Uterus (tissue), 4 donors: ENCODE results near the gene VEZF1. TPM values are rescaled to one million over a fixed set of nuclear protein-coding genes. Genes with fewer than 3 reads are reported as not detected.
A peak's percentile ranks its signal among the peaks of the same experiment; 100 is the strongest.
"Not testable (repeated sequence)": the region's sequence is repeated elsewhere in the genome, so short reads cannot be mapped to it uniquely, and the experiment has no call there.

Source experiments
- DNase-seq, 2 donors: peaks; one replicate each; pipeline ENCODE4 v3.0.0-alpha.2; 2019 to 2020
- H3K27ac ChIP-seq, 2 donors: fragments of 200-600 bp; sonication (generic); 1 replicate in 1 of 2; 2 replicates in 1 of 2; pipeline ENCODE4 v1.5.1; 2016 to 2018
- H3K27me3 ChIP-seq, 2 donors: fragments of 200-600 bp; sonication (generic); one replicate each; pipeline ENCODE4 v1.5.1; 2018 to 2019; ENCODE audit warnings: control low read depth in 1 of 2
- H3K36me3 ChIP-seq, 2 donors: fragments of 200-600 bp; sonication (generic); one replicate each; pipeline ENCODE4 v1.5.1; 2019; ENCODE audit warnings: control low read depth in 1 of 2
- H3K4me1 ChIP-seq, 2 donors: fragments of 200-600 bp; sonication (generic); one replicate each; pipeline ENCODE4 v1.5.1; 2018 to 2019; ENCODE audit warnings: control low read depth in 1 of 2
- H3K4me3 ChIP-seq, 2 donors: fragments of 200-600 bp; sonication (generic); 1 replicate in 1 of 2; 2 replicates in 1 of 2; pipeline ENCODE4 v1.5.1; 2018 to 2019; ENCODE audit warnings: mild to moderate bottlenecking in 1 of 2
- H3K9me3 ChIP-seq, 2 donors: fragments of 200-600 bp; sonication (generic); one replicate each; pipeline ENCODE4 v1.5.1; 2019; ENCODE audit warnings: control low read depth in 1 of 2
- POLR2A ChIP-seq, 2 donors: fragments of 450-650 bp; IDR thresholded peaks; one replicate each; pipeline ENCODE4 v1.6.1; 2016; ENCODE audit warnings: antibody characterized with exemption in 2 of 2, mild to moderate bottlenecking in 1 of 2, moderate library complexity in 1 of 2
- intact Hi-C: fragments of 100-400 bp; cut with DNase I; formaldehyde crosslinking; loops from one replicate; pipeline ENCODE4 v1.15.1; 2023; ENCODE audit warnings: low total_unique reads
- total RNA-seq, 4 donors: library from RNA; depleted of rRNA in 3 of 4; stranded (reverse); fragments of >200 nt in 3 of 4; gene quantifications; one replicate each; pipeline versions ENCODE4 v1.1.0 to v1.2.4, GENCODE V29; 2014 to 2023
- TF ChIP-seq, protein P1 (sequence below), 4 experiments: fragments of 200-600 bp in 2 of 4; fragments of 450-650 bp in 2 of 4; sonication (generic) in 2 of 4; IDR thresholded peaks; one replicate each; pipeline ENCODE4 v1.5.1; 2016 to 2019; ENCODE audit warnings: antibody characterized with exemption in 4 of 4, mild to moderate bottlenecking in 2 of 4, moderate library complexity in 1 of 4
- donor health status: DM: yes; HTN: yes; CAD: no.

Gene VEZF1
- total RNA-seq, 4 donors from 2014 or later, result 58.8 to 133 (median 110) TPM

DNA sequence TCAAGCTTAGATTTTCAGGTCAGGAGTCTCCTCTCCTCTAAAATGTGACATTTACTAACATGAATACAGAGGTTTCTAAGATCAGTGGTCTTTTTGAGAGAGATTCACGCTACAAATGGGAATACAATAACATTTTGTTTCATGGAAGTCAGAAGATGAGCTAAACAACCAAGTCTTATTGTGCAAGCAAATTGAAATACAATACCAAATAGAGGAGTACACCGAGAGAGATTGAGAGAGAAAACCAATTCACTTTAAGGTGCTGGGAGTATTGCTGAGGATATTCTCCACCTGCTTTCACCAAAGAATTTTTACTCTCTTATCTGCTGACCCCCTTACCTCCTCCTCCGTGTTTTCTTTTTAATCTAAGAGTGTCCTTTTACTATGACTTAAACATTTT, 11.5 kb downstream of the VEZF1 start:
- intact Hi-C loops, result no loop called here
- no peak overlapping the region for H3K27ac ChIP-seq
- no peaks in the 10 kb centered on the region for H3K4me1 ChIP-seq
- no peaks in the 10 kb centered on the region for H3K27me3 ChIP-seq
- DNase-seq, result no peak
- H3K9me3 ChIP-seq, result no peaks in the 10 kb centered on the region
- no peak overlapping the region for H3K4me3 ChIP-seq
- TF ChIP-seq, protein P1, sequence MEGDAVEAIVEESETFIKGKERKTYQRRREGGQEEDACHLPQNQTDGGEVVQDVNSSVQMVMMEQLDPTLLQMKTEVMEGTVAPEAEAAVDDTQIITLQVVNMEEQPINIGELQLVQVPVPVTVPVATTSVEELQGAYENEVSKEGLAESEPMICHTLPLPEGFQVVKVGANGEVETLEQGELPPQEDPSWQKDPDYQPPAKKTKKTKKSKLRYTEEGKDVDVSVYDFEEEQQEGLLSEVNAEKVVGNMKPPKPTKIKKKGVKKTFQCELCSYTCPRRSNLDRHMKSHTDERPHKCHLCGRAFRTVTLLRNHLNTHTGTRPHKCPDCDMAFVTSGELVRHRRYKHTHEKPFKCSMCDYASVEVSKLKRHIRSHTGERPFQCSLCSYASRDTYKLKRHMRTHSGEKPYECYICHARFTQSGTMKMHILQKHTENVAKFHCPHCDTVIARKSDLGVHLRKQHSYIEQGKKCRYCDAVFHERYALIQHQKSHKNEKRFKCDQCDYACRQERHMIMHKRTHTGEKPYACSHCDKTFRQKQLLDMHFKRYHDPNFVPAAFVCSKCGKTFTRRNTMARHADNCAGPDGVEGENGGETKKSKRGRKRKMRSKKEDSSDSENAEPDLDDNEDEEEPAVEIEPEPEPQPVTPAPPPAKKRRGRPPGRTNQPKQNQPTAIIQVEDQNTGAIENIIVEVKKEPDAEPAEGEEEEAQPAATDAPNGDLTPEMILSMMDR (IDR thresholded peaks at IDR 0.05), result no peak
- TF ChIP-seq POLR2A (IDR thresholded peaks at IDR 0.05), result no peak
- no peaks in the 10 kb centered on the region for H3K36me3 ChIP-seq

DNA sequence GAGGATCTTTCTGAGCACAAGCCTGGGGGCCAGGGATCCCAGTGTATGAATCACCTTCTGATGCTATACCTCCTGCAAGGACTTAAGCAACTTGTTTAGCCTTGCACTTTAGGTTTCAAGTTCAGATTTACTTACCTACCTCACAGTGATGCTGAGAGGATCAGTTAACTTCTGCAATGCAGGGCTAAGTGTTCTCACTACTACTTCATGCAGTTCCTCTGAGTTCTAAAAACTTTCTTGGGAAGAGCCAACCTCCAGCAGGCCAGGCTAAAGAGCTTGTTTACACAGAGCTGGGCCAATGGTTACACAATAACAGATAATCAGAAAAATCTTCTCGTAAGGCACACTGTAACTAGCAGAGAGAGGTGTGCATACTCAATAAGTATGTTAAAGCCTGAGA, 13.0 kb downstream of the VEZF1 start:
- no peaks in the 10 kb centered on the region for H3K27me3 ChIP-seq

DNA sequence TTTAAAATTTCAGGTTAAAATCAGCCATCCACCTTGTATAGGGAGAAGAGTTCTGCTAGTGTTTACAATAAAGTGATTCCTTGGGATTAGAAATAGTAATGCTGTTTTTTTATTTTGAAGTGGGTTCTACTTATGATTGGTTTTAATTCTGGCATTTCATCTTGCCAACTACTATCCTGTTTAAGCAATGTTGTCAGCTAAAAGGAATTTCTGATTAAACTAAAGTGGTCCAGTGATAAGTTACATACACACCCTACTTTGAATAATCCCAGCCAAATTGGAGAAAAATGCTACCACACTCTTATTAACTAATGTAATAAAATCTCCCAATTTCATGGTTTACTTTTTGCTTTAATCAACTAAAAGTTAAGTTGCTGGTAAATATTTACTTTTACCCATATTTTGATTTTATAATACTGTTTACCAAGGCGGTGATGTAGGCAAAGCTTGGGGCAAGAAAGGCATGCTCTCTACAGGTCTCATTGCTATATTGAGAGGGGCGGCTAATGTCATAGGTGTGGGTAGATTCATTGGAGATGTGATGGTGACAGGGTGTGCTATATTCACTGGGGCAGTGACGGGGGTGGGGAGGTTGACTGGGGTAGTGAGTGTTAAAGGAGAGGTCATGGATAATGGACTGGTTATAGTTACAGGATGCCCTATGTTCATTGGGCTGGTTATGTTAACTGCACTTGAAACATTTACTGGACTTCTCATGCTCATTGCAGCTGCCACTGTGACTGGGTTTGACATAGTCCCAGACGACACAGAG, 13.8 kb downstream of the VEZF1 start:
- H3K4me1 ChIP-seq, intact Hi-C loops, H3K36me3 ChIP-seq, H3K27me3 ChIP-seq, DNase-seq, H3K9me3 ChIP-seq, H3K27ac ChIP-seq, H3K4me3 ChIP-seq: not testable (repeated sequence)

More for the DNA sequence above, 13.0 kb downstream of the VEZF1 start:
- intact Hi-C loops, result no loop called here
- Histone ChIP-seq H3K27ac (no peak overlapping the region), H3K9me3 (no peaks in the 10 kb centered on the region), H3K4me1 (no peaks in the 10 kb centered on the region), H3K36me3 (no peaks in the 10 kb centered on the region), H3K4me3 (no peak overlapping the region)
- no peak for TF ChIP-seq POLR2A (IDR thresholded peaks at IDR 0.05)
- TF ChIP-seq, protein P1 (IDR thresholded peaks at IDR 0.05), result no peak
- no peak for DNase-seq

DNA sequence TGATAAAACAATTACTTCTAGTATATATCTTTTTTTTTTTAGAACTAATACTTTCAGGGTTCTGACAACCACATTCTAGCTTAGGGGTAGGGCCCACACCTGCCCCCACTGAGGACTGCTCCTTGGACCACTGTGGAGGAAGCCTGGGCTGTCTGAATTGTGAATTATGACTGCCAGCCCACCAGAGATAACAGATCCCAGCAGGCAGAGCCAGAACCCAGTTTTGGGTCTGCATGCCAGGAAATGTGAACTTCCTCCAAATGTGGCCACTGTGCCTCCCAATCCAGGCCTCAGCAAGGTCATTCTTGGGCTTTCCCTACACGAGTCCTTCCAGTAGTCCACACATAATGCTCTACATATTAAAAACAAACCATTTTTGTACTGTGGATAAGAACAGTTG, 15.9 kb downstream of the VEZF1 start:
- Histone ChIP-seq H3K4me1 (no peaks in the 10 kb centered on the region), H3K36me3 (no peaks in the 10 kb centered on the region), H3K27me3 (no peaks in the 10 kb centered on the region), H3K9me3 (no peaks in the 10 kb centered on the region), H3K27ac (peak overlapping the region in 1 of 2 donors; percentile 13), H3K4me3 (no peak overlapping the region)
- intact Hi-C loops, result no loop called here
- no peak for TF ChIP-seq POLR2A (IDR thresholded peaks at IDR 0.05)
- TF ChIP-seq, protein P1 (IDR thresholded peaks at IDR 0.05), result no peak
- DNase-seq, result no peak

DNA sequence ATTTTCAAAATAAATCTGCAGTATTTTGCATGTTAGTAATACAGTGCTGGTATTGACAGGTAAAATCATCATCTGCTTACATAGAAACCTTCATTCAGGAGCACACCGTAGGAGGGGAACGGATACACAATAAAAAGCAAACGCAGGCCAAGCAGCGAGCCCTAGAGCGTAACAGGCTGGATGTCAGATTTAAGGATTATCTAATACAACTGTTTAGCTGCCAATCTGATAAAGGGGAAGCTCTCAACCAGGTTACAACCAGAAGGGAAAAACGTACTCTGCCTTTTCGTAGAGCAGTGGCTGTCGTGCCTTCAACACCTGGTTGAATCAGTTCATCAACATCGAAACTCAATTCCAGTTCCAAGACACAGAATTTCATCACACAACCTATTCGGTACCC, 16.5 kb downstream of the VEZF1 start:
- intact Hi-C loops, result no loop called here
- no peaks in the 10 kb centered on the region for H3K27me3 ChIP-seq
- no peaks in the 10 kb centered on the region for H3K9me3 ChIP-seq
- H3K4me1 ChIP-seq, result no peaks in the 10 kb centered on the region
- H3K27ac ChIP-seq, result peak overlapping the region in 1 of 2 donors; percentile 13
- DNase-seq, result no peak
- no peaks in the 10 kb centered on the region for H3K36me3 ChIP-seq
- no peak overlapping the region for H3K4me3 ChIP-seq
- TF ChIP-seq, protein P1 (IDR thresholded peaks at IDR 0.05), result no peak
- TF ChIP-seq POLR2A (IDR thresholded peaks at IDR 0.05), result no peak
